Stimulated activated CD4-positive, alpha-beta T cell treated with anti-CD3 and anti-CD28 coated beads, Interleukin-4, amount 100 ng/mL, for 1 hour (primary cell): ENCODE data around the gene PSMA7.
A peak's percentile ranks its signal among the peaks of the same experiment; 100 is the strongest.
"Not testable (repeated sequence)": the region's sequence is repeated elsewhere in the genome, so short reads cannot be mapped to it uniquely, and the experiment has no call there.

Source experiments
- DNase-seq: peaks from one replicate; pipeline ENCODE4 v3.0.0-alpha.2; 2020

PSMA7 gene

GRCh38 chr20:62118113-62119043 is 24.8 kb downstream of the PSMA7 start:
- DNase-seq: no peak

- DNase-seq: peak; percentile 30
Observed at GRCh38 chr20:62117658-62118057, 25.5 kb downstream of the PSMA7 start.

- DNase-seq: no peak
Observed at GRCh38 chr20:62117362-62117646, 25.9 kb downstream of the PSMA7 start.

DNA sequence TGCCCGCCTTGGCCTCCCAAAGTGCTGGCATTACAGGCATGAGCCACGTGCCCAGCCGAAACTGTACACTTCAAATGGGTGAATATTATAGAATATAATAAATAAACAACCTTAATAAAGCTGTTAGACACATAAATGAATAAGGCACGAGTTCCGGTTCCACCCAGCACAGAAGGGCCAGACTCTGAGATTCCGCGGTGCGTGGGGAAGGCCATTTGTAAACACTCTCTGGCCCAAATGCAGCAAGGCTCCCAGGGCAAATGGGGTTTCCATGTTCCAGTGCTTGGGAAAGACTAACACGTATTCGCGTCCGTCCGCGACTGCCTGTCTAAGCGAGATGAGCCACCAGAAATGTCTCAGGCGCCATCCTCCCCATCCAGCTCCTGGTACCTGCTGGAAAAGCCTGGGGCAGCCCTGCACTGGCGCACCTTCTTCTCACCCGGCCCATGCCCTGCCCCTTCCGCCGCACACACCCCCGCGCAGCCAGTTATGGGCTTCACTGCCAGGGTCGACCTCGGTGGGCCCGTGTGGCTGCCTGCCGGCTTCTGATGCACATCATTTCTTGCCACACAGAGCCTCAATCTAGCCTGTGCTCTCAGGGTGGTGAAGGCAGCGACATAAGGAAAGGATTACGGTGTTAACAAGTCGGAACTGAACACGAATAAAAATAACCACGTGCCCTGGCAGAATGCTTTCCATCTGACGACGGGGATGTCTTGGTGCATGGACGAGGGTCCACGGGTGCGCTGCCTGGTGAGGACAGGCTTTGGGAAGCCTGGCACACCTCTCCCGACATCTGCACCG is 26.4 kb downstream of the PSMA7 start:
- DNase-seq: no peak

DNA sequence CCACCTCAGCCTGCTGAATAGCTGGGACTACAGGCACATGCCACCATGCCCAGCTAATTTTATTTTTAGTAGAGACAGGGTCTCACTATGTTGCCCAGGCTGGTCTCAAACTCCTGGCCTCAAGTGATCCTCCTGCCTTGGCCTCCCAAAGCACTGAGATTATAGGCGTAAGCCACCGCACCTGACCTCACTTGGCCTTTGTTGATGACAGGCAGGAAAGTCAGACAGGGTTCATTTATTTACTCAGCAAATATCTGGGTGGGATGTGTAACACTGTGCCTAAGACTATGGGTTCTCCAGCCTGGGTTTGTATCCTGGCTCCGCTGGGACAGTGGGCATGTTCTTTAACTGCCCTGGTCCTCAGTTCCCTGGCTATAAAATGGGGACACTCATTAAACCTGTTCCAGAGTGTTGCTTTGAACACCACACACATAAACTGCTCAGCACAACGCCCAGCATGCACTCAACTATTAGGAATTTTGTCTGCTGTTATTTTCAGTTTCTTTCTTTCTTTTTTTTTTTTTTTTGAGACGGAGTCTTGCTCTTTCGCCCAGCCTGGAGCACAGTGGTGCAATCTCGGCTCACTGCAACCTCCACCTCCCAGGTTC is 27.3 kb downstream of the PSMA7 start:
- DNase-seq: not testable (repeated sequence)

- DNase-seq: no peak
Observed at GRCh38 chr20:62114894-62115293, 28.3 kb downstream of the PSMA7 start.

DNA sequence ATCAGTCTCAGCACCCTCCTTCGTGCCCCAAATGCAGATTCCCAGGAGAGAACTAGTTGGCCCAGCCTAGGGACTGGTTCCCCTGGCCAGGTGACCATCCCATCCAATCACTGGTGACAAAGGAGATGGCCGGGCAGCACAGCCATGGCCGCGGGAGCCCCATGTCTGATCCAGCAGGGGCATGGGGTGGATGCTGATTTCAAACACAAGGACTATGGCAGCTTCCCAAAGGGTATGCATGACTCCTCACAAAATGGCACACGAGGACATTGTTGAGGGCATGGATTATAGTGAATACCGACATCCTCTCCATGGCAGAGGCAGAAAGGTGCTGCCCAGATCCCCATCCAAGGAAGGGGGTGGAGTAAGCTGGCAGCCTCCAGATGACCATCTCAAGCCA is 30.8 kb downstream of the PSMA7 start:
- DNase-seq: no peak

DNA sequence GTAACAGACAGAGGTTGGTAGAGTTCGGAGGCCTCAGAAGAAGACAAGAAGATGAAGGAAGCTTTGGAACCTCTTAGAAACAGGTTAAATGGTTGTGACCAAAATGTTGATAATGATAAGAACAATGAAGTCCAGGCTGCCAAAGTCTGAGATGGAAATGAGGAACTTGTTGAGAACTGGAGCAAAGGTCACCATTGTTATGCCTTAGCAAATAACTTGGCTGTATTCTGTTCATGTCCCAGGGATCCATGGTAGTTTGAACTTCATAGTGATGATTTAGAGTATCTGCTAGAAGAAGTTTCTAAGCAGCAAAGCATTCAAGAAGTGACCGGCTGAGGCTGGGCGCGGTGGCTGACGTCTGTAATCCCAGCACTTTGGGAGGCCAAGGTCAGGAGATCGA is 32.0 kb downstream of the PSMA7 start:
- no peak for DNase-seq

GRCh38 chr20:62105592-62105991 is 37.6 kb downstream of the PSMA7 start:
- DNase-seq: no peak

DNA sequence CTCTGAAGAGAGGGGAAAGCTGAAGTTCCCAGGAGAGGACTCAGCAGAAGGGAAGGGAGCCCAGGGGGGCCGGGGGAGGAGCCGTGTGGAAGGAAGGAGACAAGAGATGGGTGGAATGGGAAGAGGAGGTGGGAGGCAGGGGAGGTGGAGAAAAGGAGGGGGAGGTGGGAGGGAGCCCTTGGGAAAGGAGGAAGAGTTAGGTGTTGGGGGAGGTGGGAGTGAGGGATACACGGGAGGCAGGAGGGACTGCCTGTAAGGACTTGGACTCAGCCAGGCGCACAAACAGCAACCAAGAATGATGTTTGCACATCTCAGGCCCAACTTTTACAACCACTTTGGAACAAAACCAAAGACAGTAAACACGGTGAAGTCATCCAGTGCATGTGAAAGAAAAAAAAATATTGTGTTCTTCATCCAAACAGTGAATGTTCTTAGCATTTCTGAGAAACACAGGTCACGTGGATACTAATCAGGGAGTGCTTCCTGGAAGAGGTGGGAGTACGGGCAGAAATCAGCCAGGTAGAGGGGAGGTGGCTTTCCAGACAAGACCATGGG is 38.3 kb downstream of the PSMA7 start:
- DNase-seq: no peak

- DNase-seq: no peak
Observed at GRCh38 chr20:62104234-62104789, 38.9 kb downstream of the PSMA7 start.

DNA sequence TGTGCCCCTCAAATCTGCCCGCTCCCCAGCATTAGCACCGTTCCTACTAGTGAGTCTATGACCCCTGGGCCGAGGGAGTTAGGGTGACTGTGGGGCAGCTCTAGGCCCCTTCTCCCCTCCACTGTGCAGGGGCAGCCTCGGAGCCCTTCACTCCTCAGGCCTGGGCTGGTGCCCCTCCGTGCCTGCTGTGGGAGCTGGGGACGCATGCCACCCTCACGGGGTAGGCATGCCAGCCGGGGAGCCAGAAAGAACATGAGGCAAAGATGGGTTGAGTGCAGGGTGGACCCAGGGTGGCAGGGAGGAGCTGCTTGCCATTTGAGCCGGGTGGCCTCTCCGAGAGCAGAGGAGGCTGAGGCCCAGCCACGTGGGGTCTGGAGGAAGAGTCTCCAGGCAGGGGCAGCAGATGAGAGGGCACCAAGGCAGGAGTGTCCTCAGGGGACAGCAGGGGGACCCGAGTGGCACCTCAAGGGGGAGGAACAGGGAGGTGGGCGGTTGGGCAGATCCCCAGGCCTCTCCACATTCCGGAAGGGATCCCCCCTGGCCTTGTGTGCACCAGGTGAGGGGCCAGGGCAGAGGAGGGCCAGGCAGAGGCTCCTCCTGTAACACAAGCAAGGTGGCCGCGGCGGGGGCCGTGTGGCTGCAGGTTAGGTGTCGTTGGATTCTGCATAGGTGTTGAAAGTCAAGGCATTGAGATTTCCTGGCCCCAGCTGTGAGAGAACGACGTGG is 39.5 kb downstream of the PSMA7 start:
- no peak for DNase-seq

DNA sequence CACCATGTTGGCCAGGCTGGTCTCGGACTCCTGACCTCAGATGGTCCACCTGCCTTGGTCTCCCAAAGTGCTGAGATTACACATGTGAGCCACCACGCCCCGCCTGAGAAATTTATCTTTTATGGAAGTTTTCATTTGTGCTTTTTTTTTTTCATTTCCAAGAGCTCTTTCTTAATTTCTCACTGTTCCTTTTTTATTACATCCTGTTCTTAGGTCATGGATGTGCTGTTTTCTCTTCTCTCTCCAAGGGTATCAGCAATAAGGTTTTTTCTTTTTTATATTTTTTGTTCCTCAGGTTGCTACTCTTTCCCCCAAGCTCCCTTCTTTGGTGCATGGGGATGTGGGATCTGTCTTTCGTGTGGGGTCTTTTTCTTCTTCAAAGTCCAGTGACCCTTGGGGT is 42.1 kb downstream of the PSMA7 start:
- DNase-seq: no peak

GRCh38 chr20:62097881-62098407 is 45.2 kb downstream of the PSMA7 start:
- DNase-seq: no peak

DNA sequence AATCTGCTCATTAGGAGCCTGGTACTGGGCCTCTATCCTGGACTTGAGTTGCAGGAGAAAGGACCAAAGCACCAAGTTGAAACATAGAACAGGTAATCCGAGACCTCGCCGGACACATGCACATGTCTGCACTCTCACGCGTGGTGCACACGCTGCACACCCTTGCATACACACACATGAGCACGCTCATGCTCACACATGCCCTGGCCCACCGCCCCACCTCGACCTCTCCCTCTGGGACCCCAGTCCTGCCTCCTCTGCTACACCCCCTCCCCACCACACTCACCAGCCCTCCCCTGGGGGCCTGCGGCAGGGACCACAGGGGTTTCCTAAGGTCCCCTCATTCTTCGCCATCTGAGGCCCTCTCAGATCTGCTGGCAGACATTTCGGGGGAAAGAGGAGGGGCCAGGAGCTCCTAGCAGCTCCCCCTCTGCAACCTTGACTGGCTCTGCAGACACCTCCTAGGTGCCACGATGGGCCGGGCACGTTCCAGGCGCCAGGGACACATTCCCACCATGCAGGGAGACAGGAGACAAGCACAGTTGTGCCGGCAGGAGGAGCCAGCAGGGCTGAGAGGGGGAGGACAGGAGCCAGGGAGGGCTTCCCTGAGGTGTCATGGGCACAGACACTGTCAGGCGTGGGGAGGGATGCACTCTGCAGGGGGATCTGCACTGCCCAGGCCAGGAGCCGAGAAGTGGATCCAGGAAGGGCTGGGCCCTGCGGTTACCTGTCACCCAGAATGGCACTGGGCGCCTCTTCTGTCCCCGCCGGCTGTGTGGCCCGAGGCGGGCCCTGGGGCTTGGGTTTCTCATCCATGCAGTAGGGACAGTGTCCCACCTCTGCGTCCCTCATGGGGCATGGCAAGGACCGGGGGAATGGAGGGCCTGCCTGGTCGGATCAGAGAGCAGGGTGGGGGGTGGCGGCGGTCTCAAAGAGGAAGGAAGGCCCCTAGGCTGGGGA is 46.5 kb downstream of the PSMA7 start:
- no peak for DNase-seq

DNA sequence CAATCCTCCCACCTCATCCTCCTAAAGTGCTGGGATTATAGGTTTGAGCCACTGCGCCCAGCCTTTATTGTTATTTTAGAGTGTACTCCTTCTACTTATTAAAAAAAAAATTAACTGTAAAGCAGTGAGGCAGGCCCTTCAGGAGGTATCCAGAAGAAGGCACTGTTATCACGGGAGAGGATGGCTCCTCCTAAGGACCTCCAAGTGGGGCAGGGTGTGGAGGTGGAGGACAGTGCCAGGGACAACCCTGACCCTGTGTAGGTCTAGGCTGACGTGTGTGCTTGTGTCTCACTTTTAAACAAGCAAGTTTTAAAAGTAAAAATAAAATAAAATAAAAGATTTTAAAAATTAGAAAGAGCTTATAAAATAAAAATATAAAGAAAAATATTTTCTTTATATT is 53.8 kb downstream of the PSMA7 start:
- DNase-seq: no peak

- no peak for DNase-seq
Observed at GRCh38 chr20:62088258-62089127, 54.7 kb downstream of the PSMA7 start.

GRCh38 chr20:62087632-62088031 is 55.6 kb downstream of the PSMA7 start:
- no peak for DNase-seq

DNA sequence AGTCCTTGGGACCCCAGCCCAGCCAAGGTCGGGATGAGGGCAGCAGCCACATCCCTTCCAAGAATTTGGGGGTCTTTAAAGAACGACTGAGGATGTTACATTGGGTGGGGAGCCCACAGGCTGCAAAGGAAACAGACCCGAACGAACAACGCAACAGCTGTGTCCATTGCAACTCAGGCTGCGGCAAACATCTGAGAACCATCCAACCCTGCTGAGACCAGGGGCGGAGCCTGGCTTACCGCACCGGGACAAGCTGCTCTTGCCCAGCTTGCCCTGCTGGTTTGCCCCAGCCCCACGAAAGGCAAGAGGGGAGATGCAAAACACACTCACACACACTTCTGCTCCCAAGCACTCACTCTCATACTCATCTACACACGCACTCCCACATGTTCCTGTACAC is 56.0 kb downstream of the PSMA7 start:
- DNase-seq: no peak
